ENCODE results near the gene SOBP. TPM values are rescaled to one million over a fixed set of nuclear protein-coding genes. Genes with fewer than 3 reads are reported as not detected.

Gene SOBP
- total RNA-seq (10 to 100 TPM; 24.0 to 30.0 TPM), polyA plus RNA-seq (ENCODE audit: insufficient read length in 2 of 2) (10 to 100 TPM; 44.0 to 44.6 TPM)
- long read RNA-seq, donor 1, full-length matches to known transcripts: 4 of 10 reads
- long read RNA-seq, donor 1, partial matches to known transcripts: 6 of 10 reads
- long read RNA-seq, donor 1, other reads (novel, unspliced or antisense): 0 of 10 reads
- long read RNA-seq, donor 2, partial matches to known transcripts: 6 of 7 reads
- long read RNA-seq, donor 2, other reads (novel, unspliced or antisense): 0 of 7 reads
- long read RNA-seq, donor 3, partial matches to known transcripts: 95 of 95 reads
- long read RNA-seq, donor 3, other reads (novel, unspliced or antisense): 0 of 95 reads
- long read RNA-seq, donor 4: 0 reads

GRCh38 chr6:107489636-107490565 lies at the start of gene SOBP:
Gene SOBP (plus strand): TSS chr6:107490117. CDS start chr6:107490617, 500 bp downstream.
- H3K36me3 ChIP-seq (ENCODE audit: control insufficient read depth, insufficient read depth, low read length): no peaks in the 10 kb centered on the region
- peak within 1 kb of the TSS; percentile 87 for H3K27ac ChIP-seq (ENCODE audit: low read depth, low read length)
- peaks cover 8% of the 10 kb centered on the region for H3K27me3 ChIP-seq (ENCODE audit: control insufficient read depth, insufficient read depth, low read length)
- H3K9me3 ChIP-seq (ENCODE audit: control insufficient read depth, insufficient read depth, low read length): no peaks in the 10 kb centered on the region
- under 1% methylated on average over 106 of the region's 130 CpGs for WGBS (ENCODE audit: insufficient coverage)
- H3K4me3 ChIP-seq (ENCODE audit: low read depth, low read length): peak within 1 kb of the TSS; percentile 80
- DNase-seq (ENCODE audit: low read depth in 4 of 6, low spot score in 6 of 6): peak in 4 of 6 donors; percentile 77 to 96 (median 88)
- peaks cover 25% of the 10 kb centered on the region for H3K4me1 ChIP-seq (ENCODE audit: control insufficient read depth, insufficient read depth, low read length)

- Histone ChIP-seq H3K36me3 (ENCODE audit: control insufficient read depth, insufficient read depth, low read length) (no peaks in the 10 kb centered on the region), H3K27me3 (ENCODE audit: control insufficient read depth, insufficient read depth, low read length) (no peaks in the 10 kb centered on the region), H3K4me3 (ENCODE audit: low read depth, low read length) (no peak overlapping the region), H3K27ac (ENCODE audit: low read depth, low read length) (no peak overlapping the region), H3K9me3 (ENCODE audit: control insufficient read depth, insufficient read depth, low read length) (no peaks in the 10 kb centered on the region), H3K4me1 (ENCODE audit: control insufficient read depth, insufficient read depth, low read length) (no peaks in the 10 kb centered on the region)
- no peak for DNase-seq (ENCODE audit: low read depth in 4 of 6, low spot score in 6 of 6)
Measured at GRCh38 chr6:107440936-107441335, 49.0 kb upstream of the SOBP start.

- peak in 2 of 6 donors; percentile 13 to 21 for DNase-seq (ENCODE audit: low read depth in 4 of 6, low spot score in 6 of 6)
- Histone ChIP-seq H3K36me3 (ENCODE audit: control insufficient read depth, insufficient read depth, low read length) (no peaks in the 10 kb centered on the region), H3K4me1 (ENCODE audit: control insufficient read depth, insufficient read depth, low read length) (no peaks in the 10 kb centered on the region), H3K27me3 (ENCODE audit: control insufficient read depth, insufficient read depth, low read length) (no peaks in the 10 kb centered on the region), H3K9me3 (ENCODE audit: control insufficient read depth, insufficient read depth, low read length) (no peaks in the 10 kb centered on the region), H3K4me3 (ENCODE audit: low read depth, low read length) (no peak overlapping the region), H3K27ac (ENCODE audit: low read depth, low read length) (no peak overlapping the region)
- 71% methylated on average over 1 of the region's 1 CpG for WGBS (ENCODE audit: insufficient coverage)
Measured at GRCh38 chr6:107441682-107442081, 48.2 kb upstream of the SOBP start.

- Histone ChIP-seq H3K9me3 (ENCODE audit: control insufficient read depth, insufficient read depth, low read length) (peaks cover 6% of the 10 kb centered on the region), H3K4me1 (ENCODE audit: control insufficient read depth, insufficient read depth, low read length) (no peaks in the 10 kb centered on the region), H3K27ac (ENCODE audit: low read depth, low read length) (no peak overlapping the region), H3K4me3 (ENCODE audit: low read depth, low read length) (no peak overlapping the region), H3K36me3 (ENCODE audit: control insufficient read depth, insufficient read depth, low read length) (no peaks in the 10 kb centered on the region), H3K27me3 (ENCODE audit: control insufficient read depth, insufficient read depth, low read length) (no peaks in the 10 kb centered on the region)
- WGBS (ENCODE audit: insufficient coverage): 69% methylated on average over 1 of the region's 2 CpGs
- no peak for DNase-seq (ENCODE audit: low read depth in 4 of 6, low spot score in 6 of 6)
Measured at GRCh38 chr6:107442938-107443607, 46.8 kb upstream of the SOBP start.

GRCh38 chr6:107443608-107444267 lies 46.2 kb upstream of the SOBP start:
- WGBS (ENCODE audit: insufficient coverage): 67% methylated on average over 1 of the region's 7 CpGs
- no peak overlapping the region for H3K27ac ChIP-seq (ENCODE audit: low read depth, low read length)
- H3K4me3 ChIP-seq (ENCODE audit: low read depth, low read length): no peak overlapping the region
- H3K36me3 ChIP-seq (ENCODE audit: control insufficient read depth, insufficient read depth, low read length): no peaks in the 10 kb centered on the region
- no peaks in the 10 kb centered on the region for H3K27me3 ChIP-seq (ENCODE audit: control insufficient read depth, insufficient read depth, low read length)
- DNase-seq (ENCODE audit: low read depth in 4 of 6, low spot score in 6 of 6): no peak
- peaks cover 8% of the 10 kb centered on the region for H3K9me3 ChIP-seq (ENCODE audit: control insufficient read depth, insufficient read depth, low read length)
- H3K4me1 ChIP-seq (ENCODE audit: control insufficient read depth, insufficient read depth, low read length): no peaks in the 10 kb centered on the region

- Histone ChIP-seq H3K27ac (ENCODE audit: low read depth, low read length) (no peak overlapping the region), H3K9me3 (ENCODE audit: control insufficient read depth, insufficient read depth, low read length) (peaks cover 9% of the 10 kb centered on the region)
- WGBS (ENCODE audit: insufficient coverage): no CpG with 5 or more reads among the region's 1 CpG
Measured at GRCh38 chr6:107444277-107444676, 45.6 kb upstream of the SOBP start.

GRCh38 chr6:107447663-107448216 lies 42.2 kb upstream of the SOBP start:
- WGBS (ENCODE audit: insufficient coverage): 100% methylated on average over 2 of the region's 2 CpGs
- Histone ChIP-seq H3K27ac (ENCODE audit: low read depth, low read length) (no peak overlapping the region), H3K4me3 (ENCODE audit: low read depth, low read length) (no peak overlapping the region), H3K4me1 (ENCODE audit: control insufficient read depth, insufficient read depth, low read length) (no peaks in the 10 kb centered on the region), H3K9me3 (ENCODE audit: control insufficient read depth, insufficient read depth, low read length) (peaks cover 9% of the 10 kb centered on the region), H3K27me3 (ENCODE audit: control insufficient read depth, insufficient read depth, low read length) (no peaks in the 10 kb centered on the region), H3K36me3 (ENCODE audit: control insufficient read depth, insufficient read depth, low read length) (no peaks in the 10 kb centered on the region)
- no peak for DNase-seq (ENCODE audit: low read depth in 4 of 6, low spot score in 6 of 6)

More at GRCh38 chr6:107444277-107444676, 45.6 kb upstream of the SOBP start:
- no peak overlapping the region for H3K4me3 ChIP-seq (ENCODE audit: low read depth, low read length)
- no peaks in the 10 kb centered on the region for H3K27me3 ChIP-seq (ENCODE audit: control insufficient read depth, insufficient read depth, low read length)
- no peaks in the 10 kb centered on the region for H3K4me1 ChIP-seq (ENCODE audit: control insufficient read depth, insufficient read depth, low read length)
- no peaks in the 10 kb centered on the region for H3K36me3 ChIP-seq (ENCODE audit: control insufficient read depth, insufficient read depth, low read length)
- no peak for DNase-seq (ENCODE audit: low read depth in 4 of 6, low spot score in 6 of 6)

- Histone ChIP-seq H3K4me1 (ENCODE audit: control insufficient read depth, insufficient read depth, low read length) (no peaks in the 10 kb centered on the region), H3K27ac (ENCODE audit: low read depth, low read length) (no peak overlapping the region), H3K27me3 (ENCODE audit: control insufficient read depth, insufficient read depth, low read length) (no peaks in the 10 kb centered on the region), H3K9me3 (ENCODE audit: control insufficient read depth, insufficient read depth, low read length) (peaks cover 9% of the 10 kb centered on the region), H3K4me3 (ENCODE audit: low read depth, low read length) (no peak overlapping the region), H3K36me3 (ENCODE audit: control insufficient read depth, insufficient read depth, low read length) (no peaks in the 10 kb centered on the region)
- no peak for DNase-seq (ENCODE audit: low read depth in 4 of 6, low spot score in 6 of 6)
- WGBS (ENCODE audit: insufficient coverage): 100% methylated on average over 1 of the region's 1 CpG
Measured at GRCh38 chr6:107448776-107449175, 41.1 kb upstream of the SOBP start.

All from spinal cord (tissue), 10 donors.